ENCODE measurements around the gene SELENON.

The SELENON gene

DNA sequence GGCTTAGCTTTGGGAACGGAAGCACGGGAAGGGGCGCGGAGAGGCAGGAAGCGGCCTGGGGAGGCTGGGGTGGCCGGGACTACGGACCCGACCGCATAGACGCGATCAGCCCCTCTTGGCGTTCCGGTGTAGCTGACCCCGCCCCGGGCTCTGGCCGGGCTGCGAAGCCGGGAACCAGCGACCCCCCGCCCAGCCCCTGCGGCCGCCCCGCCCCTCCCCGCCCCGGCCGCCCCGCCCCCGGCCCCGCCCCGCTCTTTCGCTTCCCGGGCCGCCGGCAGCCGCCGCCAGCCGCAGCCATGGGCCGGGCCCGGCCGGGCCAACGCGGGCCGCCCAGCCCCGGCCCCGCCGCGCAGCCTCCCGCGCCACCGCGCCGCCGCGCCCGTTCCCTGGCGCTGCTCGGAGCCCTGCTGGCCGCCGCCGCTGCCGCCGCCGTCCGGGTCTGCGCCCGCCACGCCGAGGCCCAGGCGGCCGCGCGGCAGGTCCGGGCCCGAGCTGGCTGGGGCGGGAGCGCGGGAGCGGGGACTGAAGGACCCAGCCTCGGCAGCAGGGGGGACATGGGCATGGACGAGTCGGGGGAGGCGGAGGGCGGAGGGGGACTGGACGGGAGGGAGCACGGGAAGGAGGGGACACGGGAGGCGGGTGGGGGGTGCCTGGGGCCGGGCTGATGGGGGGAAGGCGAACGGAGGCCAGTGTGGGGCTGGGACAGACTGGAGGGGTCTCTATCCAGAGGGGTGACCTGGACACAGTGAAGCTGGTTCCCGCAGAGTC lies at the start of gene SELENON:
TSS of gene SELENON (plus strand) at position 259 of the 768 bp plus-strand sequence. CDS start at position 297, 38 bp downstream.
- no peak for DNase-seq

DNA sequence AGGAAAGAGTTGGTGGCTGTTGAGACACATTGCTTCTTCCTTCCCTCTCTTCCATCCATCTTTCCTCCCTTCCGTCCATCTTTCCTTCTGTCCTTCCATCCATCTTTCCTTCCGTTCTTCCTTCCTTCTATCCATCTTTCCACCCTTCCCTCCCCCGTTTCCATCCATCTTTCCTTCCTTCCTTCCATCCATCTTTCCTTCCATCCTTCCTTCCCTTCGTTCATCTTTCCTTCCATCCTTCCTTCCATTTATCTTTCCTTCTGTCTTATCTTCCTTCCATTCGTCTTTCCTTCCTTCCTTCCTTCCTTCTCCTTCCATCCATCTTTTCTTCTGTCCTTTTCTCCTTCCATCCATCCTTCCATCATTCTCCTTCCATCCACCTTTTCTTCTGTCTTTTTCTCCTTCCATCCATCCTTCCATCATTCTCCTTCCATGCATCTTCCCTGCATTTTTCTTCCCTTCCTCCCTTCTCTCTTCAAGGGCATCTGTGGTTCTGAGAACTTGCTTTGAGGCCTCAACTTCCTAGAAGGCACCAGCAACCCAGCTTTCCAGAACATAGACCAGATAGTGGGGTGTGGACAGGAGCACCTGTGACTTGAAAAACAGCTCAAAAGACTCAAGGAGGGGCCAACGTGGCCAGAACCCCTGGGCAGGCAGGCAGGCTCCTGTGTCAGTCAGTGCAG lies 48.9 kb upstream of the SELENON start:
- no peak for DNase-seq

GRCh38 chr1:25754470-25755181 lies 45.4 kb upstream of the SELENON start:
- DNase-seq: no peak

DNA sequence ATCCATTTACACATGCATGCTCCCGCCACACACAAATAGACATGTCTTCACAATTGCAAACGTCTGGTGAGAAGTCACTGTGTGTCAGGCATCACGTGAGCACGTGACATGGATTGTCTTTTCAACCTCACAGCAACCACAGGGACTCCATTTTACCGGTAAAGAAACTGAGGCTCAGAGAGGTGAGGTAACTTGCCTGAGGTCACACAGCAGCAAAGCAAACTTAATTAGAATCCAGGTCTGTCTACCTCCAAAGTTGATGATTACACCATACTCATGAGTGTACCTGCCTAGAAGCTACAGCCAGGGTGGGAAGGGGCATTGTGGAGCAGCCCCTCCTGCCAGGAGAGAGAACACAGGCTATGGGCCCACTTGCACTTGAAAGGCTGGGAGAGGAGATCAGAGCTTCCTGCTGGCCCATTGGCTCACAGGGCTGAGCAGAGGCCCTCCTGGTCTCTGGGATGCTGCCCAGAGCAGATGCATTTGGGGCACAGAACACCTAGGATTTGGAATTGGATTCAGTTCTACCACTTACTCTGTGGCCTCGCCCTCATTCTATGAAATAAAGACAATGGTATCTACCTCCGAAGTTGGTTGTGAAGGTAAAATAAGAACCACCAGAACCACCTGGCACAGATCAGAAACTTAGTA lies 44.4 kb upstream of the SELENON start:
- DNase-seq: no peak

DNA sequence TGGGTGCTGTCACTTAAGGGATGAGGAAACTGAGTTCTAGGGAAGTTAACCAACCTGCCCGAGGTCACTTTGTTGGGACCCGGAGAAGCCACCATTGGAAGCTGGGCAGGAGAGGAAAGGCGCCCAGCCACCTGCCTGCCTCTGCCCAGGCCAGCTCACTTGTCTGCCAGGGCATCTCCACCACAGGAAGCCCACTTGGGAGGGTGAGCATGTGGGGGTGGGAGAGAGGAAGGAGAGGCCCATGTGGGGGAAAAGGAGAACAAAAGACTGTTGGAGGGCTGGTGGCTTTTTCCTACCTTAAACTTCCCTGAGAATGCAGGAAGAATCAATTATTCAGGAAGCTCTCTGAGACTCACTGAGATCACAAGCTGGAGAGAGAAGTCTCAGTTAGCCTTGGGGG lies 43.8 kb upstream of the SELENON start:
- DNase-seq: no peak

DNA sequence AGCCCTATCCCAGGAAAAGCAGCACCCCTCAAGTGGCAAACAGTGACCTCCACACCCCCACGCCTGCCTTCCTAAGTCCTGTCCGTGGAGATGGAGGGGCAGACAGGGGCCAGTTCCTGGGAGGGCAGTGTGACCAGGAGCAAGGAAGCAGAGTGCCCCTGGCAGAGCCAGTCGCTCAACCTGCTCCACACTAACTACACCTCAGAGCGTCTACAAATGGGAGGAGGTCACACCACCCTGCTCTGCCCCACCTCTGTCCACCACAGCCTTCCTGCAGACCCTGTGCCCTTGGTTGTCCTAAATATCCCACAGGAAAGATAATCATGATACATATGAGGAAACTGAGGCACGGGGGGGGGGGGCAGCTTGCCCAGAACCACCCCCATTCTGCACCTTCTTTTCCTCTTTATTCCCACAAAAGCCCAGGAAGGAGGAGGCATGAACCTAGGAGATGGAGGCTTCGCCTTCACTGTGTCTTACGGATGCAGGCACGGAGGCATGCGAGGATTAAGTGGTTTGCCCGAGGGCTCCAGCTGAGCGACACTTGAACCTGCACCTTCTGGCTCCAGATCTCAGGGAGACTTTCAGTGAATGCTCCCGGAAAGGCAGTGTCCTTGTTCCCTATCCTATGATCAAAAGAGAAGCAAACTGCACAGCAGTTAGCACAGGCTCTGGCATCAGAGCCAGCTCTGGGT lies 42.7 kb upstream of the SELENON start:
- DNase-seq: no peak

DNA sequence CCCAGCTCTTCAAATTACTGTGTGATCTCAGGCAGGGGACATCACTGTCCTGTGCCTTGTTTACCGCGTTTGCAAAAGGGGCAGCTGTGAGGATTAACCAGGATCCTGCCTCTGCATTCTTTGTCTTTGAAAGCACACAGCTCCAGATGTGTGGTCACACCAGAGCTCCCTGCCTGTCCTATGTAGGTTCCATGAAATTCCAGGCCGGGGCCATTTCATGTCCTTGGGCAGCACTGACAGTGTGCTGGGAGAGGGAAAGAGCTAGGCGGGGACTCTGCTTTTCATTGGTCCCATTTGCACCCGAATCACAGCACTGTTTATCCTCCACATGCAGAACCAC lies 42.2 kb upstream of the SELENON start:
- DNase-seq: no peak

GRCh38 chr1:25758466-25759070 lies 41.4 kb upstream of the SELENON start:
- DNase-seq: no peak

DNA sequence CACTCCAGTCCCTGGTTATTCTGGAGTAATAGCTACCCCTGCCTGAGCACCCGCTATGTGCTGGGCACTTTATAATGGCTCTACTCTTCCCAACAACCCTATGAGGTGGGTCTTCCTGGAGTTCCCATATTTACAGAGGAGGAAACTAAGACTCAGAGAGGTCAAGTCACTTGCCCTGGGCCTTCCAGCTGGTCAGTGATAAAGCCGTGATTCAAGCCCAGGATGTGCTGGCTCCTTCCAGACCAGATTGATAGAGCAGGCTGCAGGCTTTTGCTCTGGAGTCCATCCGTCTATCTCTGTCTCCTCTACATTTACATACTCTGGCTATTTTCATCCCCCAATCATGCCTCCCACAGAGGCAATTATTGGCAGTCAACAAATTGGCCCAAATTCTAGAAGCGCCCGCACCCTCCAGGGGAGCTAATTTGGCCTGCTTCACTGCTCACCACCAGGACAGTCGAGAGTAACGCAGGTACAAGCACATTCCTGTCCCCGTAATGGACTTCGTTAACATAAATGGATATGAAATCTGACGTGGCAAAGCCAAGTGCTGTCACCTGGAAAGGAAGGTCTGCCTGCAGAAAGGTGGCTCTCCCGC lies 39.8 kb upstream of the SELENON start:
- DNase-seq: no peak

DNA sequence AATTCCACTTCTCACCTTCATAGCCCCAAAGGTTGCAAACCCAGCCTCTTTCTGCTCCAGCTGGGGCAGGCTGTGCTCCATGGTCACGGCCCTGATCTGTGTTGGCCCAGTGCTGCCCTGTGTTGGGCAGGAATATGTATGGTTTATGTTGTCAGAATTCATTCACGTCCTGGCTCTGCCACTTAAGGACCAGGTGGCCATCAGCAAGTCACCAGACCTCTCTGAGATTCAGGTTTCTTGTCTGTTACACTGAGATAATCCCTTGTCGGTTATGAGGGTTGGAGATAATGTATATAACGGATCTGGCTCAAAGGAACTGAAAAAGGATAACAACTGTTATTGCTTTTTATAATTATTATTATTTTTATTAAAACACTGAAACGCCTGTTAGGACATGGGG lies 39.1 kb upstream of the SELENON start:
- DNase-seq: no peak

- no peak for DNase-seq
These were observed 36.5 kb upstream of the SELENON start for GRCh38 chr1:25763493-25763892.

DNA sequence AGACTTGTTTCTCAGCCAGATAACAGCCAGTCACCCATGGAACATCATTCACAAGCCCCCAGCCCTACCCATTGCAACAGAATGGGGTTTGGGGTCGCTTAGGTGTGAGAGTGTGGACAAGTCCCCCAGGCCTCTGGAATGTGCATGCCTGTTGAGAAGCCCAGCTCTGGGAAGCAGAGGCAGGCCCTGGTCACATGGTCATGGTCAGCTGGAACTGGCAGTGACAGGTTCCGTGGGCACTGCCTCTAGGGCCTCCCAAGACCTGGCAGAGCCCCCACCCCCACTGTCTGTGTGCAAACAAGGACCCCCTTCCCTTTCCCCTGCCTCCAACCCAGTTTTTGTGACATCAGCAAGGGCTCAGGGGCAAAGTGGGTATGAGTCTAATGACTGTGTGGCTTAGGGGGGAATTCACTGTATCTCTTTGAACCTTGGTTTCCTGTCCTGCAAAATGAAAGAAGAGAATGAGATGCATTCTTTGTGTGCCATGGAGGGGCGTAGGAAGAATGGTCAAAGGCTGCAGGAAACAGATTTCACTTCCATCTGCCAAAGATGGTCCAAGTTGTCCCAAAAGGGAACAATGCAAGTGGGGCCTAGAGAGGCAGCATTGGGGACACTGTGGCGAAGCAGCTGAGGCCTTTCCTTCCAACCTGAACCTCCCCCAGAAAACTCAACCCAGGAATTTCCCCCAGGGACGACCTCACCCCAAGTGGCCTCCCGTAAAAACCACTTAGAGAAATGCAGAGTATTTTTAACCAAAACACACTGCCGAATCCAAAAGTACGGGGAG lies 34.7 kb upstream of the SELENON start:
- DNase-seq: no peak

DNA sequence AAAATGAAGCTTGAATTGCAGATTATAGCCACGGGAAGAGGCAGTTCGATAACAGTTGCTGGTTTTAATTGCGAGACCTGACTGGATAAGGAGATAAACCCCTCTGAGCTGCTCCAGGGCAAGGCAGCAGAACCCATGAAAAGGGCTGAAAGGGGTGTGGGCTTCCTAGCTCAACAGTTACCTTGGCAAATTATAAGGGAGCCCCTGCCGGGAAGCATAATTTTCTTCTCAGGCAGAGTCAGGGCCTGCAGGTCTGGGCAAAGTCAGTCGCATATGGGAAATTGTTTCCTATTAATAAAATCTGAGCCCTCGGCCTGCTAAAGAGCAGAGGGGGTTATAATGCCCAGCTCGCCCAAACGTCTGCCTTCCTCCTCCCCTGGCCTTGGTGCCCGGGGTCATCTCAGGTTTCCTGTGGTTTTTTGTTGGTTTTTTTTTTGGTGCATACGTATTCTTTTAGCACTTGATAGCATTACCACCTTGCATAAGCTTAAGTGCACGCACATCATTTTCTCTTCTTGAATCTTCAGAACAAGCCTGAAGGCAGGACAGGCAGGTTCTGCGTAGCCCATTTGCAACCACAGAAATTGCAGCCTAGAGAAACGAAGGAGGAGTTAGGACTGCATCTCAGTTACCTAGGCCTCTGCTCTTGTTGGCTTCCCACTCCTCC lies 33.9 kb upstream of the SELENON start:
- no peak for DNase-seq

DNA sequence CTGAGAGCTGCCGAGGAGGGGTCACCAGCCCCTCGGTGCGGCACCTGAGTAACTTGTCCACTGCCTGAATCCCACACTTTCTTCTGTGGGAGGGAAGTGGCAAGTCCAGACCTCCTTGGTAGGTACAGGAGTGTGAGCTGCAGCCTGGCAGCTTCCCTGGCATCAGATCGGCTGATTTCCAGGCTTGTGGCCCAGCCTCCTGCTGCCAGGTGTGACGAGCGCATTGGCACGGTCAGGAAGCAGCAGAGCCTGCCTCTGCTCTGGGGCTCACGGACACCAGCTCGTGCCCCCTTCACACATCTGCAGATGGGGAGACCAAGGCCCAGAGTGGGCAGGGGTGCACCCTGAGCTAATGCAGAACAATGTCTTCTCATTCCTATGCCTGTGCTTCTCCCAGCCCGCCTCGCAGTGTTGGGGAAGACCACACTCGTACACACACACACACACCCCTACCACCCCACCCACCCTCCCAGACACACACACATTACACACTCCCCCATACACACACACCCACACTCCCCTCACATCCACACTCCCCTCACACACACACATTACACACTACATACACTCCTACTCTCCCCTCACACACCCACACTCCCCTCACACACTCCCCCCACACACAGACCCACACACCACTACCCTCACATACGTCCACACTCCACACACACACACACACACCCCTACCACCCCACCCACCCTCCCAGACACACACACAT lies 33.1 kb upstream of the SELENON start:
- DNase-seq: no peak

DNA sequence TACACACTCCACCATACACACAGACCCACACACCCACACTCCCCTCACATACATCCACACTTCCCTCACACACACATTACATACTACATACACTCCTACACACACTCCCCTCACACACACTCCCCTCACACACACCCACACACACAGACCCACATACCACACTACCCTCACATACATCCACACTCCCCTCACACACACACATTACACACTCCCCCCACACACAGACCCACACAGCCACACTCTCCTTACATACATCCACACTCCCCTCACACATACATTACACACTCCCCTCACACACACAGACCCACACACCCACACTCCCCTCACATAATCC lies 32.6 kb upstream of the SELENON start:
- no peak for DNase-seq

- DNase-seq: no peak
These were observed 31.0 kb upstream of the SELENON start for GRCh38 chr1:25768999-25769398.

- DNase-seq: no peak
These were observed 30.2 kb upstream of the SELENON start for GRCh38 chr1:25769625-25770383.

DNA sequence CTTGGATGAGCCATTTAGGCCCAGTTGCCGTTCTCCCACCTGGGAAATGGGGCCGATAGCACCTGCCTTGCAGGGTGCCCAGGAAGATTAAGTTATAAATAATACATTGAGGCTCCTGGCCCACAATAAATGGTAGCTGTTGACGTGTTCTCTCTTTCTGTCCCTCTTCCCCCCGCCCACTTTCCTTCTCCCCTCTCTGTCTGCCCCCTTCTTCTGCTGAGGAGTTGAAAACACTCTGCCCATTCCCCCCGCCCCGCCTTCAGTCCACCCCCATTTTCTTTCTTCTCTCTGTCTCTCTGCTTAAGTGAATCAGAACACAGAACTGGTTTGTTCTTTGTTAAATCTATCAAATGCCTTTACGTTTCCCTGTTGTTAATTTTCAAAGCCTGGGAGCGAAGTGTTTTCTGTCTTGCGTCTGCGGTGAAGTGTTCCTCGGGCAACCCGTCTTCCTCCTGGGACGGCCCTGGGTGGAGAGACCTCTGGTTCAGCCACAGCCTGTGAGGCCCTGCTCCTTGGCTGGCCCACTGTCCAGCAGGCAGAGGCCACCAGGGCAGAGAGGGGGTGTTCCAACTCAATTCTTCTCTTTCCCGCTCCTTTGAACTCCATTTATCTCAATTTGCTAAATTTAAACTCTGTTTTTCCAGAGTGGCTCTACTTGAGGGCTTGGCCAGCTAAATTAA lies 29.3 kb upstream of the SELENON start:
- no peak for DNase-seq

Data from NCI-H1048 (cell line).